ENCODE measurements around the gene ATP2A1.

ATP2A1 gene

DNA sequence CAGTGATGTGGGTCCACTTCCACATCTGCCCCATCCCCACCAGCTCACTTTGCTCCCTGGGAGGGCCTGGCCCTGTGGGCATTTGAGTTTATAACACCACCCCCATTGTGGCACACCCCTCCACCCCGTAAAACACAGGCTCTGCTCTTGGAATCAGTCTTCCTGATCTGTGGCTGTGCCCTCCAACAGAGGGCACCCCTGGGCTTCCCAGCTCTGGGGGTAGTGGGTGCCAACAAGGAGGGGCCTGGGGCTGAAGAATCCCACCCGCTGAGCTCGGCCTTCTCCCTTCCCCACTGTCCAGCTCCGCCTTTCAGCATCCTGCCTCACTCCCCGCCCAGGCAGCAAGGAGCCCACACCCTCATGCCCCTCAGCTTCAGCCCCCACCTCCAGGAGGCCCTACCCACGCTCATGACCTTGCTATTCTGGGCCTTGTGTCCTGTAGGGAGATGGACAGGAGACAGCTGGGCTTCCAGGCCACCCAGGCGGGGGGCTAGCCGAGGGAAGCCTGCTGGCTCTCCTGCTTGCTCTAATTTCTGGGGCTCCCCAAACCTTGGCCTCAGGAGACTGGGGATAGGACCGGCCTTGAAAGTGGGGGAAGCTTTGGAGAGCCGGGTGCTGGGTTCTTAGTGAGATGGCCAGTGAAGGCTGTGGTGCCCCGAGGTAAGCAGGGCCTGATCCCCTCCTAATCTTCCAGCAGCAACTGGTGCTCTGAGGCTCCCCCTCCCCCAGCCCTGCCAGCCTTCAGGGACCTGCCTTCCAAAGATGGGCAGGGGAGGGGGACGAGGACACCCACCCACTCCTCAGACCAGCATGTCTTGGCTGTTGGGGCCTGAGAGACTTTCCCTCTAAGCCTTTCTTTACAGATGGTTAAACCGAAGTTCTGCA is 2.9 kb upstream of the ATP2A1 start:
- POLR2A ChIA-PET (ENCODE audit: low non-redundant PET): interaction anchor here (1.4 kb wide), 1 partner anchor 12 kb away, joined by 3 read pairs; the partner anchor contains the start of gene SH2B1

DNA sequence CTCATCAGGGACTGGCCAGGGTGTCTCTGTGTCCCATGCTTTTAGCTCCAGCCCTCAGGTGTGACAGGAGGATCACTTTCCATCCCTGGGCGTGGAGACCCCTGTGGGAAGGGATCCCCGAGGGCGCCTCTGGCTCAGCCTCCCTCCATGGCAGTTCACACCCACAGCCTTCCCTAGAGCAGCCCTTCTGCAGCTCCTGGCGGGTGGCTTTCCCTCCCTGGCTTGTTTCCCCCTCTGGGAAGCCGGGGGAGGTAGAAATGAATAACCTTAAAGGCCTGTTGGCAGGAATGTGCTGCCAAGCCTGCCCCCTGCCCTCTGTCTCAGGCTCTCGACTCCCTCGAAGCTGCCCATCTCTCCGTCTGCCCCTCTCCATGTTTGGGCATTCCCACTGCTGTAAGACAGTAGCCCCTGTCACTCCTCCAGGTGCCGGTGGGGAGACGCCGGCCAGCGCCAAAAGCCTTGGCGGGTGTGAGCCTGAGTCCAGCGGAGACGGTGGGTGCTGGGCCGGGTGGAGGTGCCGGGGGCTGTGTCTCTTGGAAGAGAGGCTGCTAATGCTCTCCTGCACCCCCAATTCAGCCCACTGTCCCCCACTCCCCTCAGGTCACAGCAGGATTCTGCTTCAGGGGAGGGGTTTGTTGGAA is 2.1 kb upstream of the ATP2A1 start:
- DNase-seq (ENCODE audit: low spot score): no peak
- H3K27ac ChIP-seq: peak overlapping the region; percentile 64
- TF ChIP-seq, protein P1, sequence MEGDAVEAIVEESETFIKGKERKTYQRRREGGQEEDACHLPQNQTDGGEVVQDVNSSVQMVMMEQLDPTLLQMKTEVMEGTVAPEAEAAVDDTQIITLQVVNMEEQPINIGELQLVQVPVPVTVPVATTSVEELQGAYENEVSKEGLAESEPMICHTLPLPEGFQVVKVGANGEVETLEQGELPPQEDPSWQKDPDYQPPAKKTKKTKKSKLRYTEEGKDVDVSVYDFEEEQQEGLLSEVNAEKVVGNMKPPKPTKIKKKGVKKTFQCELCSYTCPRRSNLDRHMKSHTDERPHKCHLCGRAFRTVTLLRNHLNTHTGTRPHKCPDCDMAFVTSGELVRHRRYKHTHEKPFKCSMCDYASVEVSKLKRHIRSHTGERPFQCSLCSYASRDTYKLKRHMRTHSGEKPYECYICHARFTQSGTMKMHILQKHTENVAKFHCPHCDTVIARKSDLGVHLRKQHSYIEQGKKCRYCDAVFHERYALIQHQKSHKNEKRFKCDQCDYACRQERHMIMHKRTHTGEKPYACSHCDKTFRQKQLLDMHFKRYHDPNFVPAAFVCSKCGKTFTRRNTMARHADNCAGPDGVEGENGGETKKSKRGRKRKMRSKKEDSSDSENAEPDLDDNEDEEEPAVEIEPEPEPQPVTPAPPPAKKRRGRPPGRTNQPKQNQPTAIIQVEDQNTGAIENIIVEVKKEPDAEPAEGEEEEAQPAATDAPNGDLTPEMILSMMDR (conservative IDR thresholded peaks at IDR 0.05; ENCODE audit: low read depth): no peak
- ChIA-PET POLR2A (ENCODE audit: low non-redundant PET) (interaction anchor here (1.4 kb wide), 1 partner anchor 13 kb away, joined by 3 read pairs; the partner anchor contains the start of gene SH2B1), CTCF (interaction anchor here (0.6 to 1.5 kb wide), 2 partner anchors 69 to 131 kb away, joined by 3 to 10 read pairs; no protein-coding TSS in a partner anchor)

More for the DNA sequence above, 2.9 kb upstream of the ATP2A1 start:
- CTCF ChIA-PET: interaction anchor here (0.6 to 1.5 kb wide), 2 partner anchors 70 to 132 kb away, joined by 3 to 10 read pairs; no protein-coding TSS in a partner anchor
- TF ChIP-seq, protein P1 (conservative IDR thresholded peaks at IDR 0.05; ENCODE audit: low read depth): no peak
- no peak for DNase-seq (ENCODE audit: low spot score)
- H3K27ac ChIP-seq: peak overlapping the region; percentile 64

DNA sequence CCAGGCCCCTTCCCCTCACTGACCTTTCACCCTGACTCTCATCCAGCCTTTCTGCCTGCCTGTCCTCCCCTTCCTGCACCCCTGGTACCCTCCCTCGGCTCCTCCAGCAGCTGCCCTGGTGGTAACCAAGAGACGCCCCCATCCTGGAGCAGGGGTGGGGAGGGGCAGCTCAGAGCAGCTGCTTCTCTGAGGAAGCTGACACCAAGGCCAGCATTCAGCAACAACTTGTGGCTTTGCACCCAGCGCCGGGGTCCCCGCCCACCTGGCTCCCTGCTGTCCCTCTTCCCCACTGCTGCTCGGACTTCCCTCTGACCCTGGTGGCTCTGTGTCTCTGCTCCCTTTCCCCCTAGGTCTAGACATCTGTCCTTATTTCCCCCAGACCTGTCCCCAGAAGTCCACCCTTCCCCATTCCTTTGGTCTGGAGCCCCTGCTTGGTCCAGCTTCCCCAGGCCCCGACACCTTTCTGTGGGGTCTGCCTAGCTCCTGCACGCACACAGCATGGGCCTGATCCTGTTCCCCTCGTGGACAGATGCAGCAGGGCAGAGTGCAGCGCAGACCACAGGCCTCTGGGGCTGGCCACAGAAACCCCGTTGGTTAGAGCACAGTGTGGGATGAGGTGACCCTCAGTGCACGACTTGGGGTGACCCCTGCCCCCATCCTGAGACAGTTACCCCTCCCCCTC is 1.2 kb upstream of the ATP2A1 start:
- TF ChIP-seq, protein P1 (conservative IDR thresholded peaks at IDR 0.05; ENCODE audit: low read depth): no peak
- ChIA-PET POLR2A (ENCODE audit: low non-redundant PET) (no interaction called here), CTCF (interaction anchor here (0.7 kb wide), 1 partner anchor 32 kb away, joined by 4 read pairs; no protein-coding TSS in a partner anchor)
- peak overlapping the region; percentile 64 for H3K27ac ChIP-seq
- DNase-seq (ENCODE audit: low spot score): no peak

DNA sequence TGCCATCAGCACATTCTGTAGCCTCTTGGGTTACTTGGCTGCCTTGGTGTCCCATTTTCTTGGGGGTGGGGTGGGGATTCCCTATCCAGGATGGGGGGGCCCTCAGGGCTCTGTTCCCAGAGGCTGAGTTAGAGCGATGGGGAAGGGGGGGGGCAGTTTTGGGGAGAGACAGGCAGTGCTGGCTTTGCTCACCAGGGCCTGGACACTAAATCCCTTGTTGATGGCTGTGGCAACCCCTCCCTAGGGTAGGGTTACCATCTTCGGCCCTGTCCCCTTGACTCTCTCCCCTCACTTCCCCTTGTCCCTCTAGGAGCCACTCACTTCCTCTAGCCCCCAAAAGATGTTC is 660 bp upstream of the ATP2A1 start:
- CTCF ChIA-PET: interaction anchor here (0.7 kb wide), 1 partner anchor 33 kb away, joined by 4 read pairs; no protein-coding TSS in a partner anchor
- POLR2A ChIA-PET (ENCODE audit: low non-redundant PET): no interaction called here
- DNase-seq (ENCODE audit: low spot score): no peak
- TF ChIP-seq, protein P1 (conservative IDR thresholded peaks at IDR 0.05; ENCODE audit: low read depth): no peak
- no peak overlapping the region for H3K27ac ChIP-seq

DNA sequence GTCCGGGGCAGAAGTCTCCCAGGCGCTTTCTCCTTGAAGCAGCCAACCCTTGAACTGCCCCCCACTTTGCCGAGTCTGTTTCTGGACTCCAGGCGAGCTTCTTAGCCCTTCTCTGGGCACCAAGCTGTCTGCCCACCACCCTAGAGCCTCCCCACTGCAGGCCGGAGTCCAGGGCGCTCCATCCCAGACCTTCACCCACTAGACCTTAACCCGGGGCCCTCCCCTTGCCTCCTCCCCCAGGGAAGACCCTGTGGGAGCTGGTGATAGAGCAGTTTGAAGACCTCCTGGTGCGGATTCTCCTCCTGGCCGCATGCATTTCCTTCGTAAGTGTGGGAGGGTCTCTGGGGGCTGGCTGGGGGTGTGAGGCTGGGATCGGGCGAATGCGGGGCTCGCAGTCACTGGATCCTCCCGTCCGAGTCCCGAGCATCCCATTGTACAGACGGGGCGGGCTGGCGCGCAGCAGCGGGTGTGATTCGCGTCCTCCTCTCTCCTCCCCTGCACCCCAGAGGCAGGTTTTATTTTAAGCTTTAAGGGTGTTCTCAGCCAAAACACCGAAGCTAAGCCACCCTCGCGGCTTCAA is 1.1 kb downstream of the ATP2A1 start:
- CTCF ChIA-PET: interaction anchor here (0.6 to 1.7 kb wide), 2 partner anchors 30 to 65 kb away, joined by 3 to 6 read pairs; no protein-coding TSS in a partner anchor
- peak overlapping the region; percentile 86 for H3K27ac ChIP-seq
- POLR2A ChIA-PET (ENCODE audit: low non-redundant PET): no interaction called here
- TF ChIP-seq, protein P1 (conservative IDR thresholded peaks at IDR 0.05; ENCODE audit: low read depth): no peak
- DNase-seq (ENCODE audit: low spot score): no peak

All from RWPE1 (cell line).